SU-DHL-6 (cell line): ENCODE data around the gene ST7L.

Experiments
- H2AFZ ChIP-seq: fragments of 200-600 bp; sonication (generic); 2 replicates; pipeline ENCODE4 v1.6.1; 2014; ENCODE audit warnings: low read depth, mild to moderate bottlenecking, moderate library complexity, mixed read lengths, antibody characterized with exemption, low read length; ENCODE audit not compliant: severe bottlenecking
- H3F3A ChIP-seq: fragments of 200-600 bp; shearing (Covaris generic); 2 replicates; pipeline ENCODE4 v1.6.0; 2016; ENCODE audit warnings: antibody characterized with exemption, mild to moderate bottlenecking; ENCODE audit not compliant: insufficient read depth
- H3K27ac ChIP-seq: fragments of 200-600 bp; sonication (generic); 2 replicates; pipeline ENCODE4 v1.5.1; 2016; ENCODE audit warnings: low read depth, mild to moderate bottlenecking, low read length, moderate library complexity, mixed read lengths
- H3K27me3 ChIP-seq: fragments of 200-600 bp; sonication (generic), shearing (Covaris generic); 2 replicates; pipeline ENCODE4 v1.6.0; 2014; ENCODE audit warnings: mild to moderate bottlenecking, low read length
- H3K36me3 ChIP-seq: fragments of 200-600 bp; sonication (generic); 2 replicates; pipeline ENCODE4 v1.6.1; 2014; ENCODE audit warnings: mild to moderate bottlenecking, low read length, mixed read lengths
- H3K4me2 ChIP-seq: fragments of 300-600, 200-600 bp; shearing (Covaris generic), sonication (generic); 2 replicates; pipeline ENCODE4 v1.6.0; 2014; ENCODE audit warnings: low read length, low read depth, mild to moderate bottlenecking; ENCODE audit not compliant: poor library complexity, severe bottlenecking
- H3K4me3 ChIP-seq: fragments of 200-600 bp; sonication (generic); 2 replicates; pipeline ENCODE4 v1.5.1; 2014; ENCODE audit warnings: antibody characterized with exemption, low read length, mild to moderate bottlenecking, mixed read lengths; ENCODE audit not compliant: insufficient read depth, poor library complexity, severe bottlenecking
- H3K79me2 ChIP-seq: fragments of 200-600 bp; sonication (generic); 2 replicates; pipeline ENCODE4 v1.6.1; 2014; ENCODE audit warnings: mild to moderate bottlenecking, low read length, moderate library complexity; ENCODE audit not compliant: insufficient read depth
- H3K9ac ChIP-seq: fragments of 200-600 bp; sonication (generic); 2 replicates; pipeline ENCODE4 v1.7.0; 2014; ENCODE audit warnings: mild to moderate bottlenecking, low read length
- H3K9me2 ChIP-seq: fragments of 200-600 bp; sonication (generic); replicated peaks from 2 replicates; pipeline ENCODE4 v1.6.1; 2014; ENCODE audit warnings: low read length; ENCODE audit not compliant: insufficient read depth
- H3K9me3 ChIP-seq: fragments of 200-600 bp; sonication (generic); 2 replicates; pipeline ENCODE4 v1.6.1; 2014; ENCODE audit warnings: low read length, mixed read lengths; ENCODE audit not compliant: insufficient read depth
- H4K20me1 ChIP-seq: fragments of 200-600 bp; sonication (generic); 2 replicates; pipeline ENCODE4 v1.6.1; 2014; ENCODE audit warnings: low read depth, mild to moderate bottlenecking, antibody characterized with exemption, low read length, moderate library complexity, mixed read lengths
- CTCF ChIP-seq: fragments of 200-600 bp; sonication (generic); IDR thresholded peaks from one replicate; pipeline ENCODE4 v1.5.1; 2017; ENCODE audit warnings: antibody characterized with exemption, mild to moderate bottlenecking, low read length, moderate library complexity; ENCODE audit not compliant: insufficient read depth, poor library complexity, severe bottlenecking
- EZH2phosphoT487 ChIP-seq: fragments of 200-600 bp; sonication (generic), shearing (Covaris generic); conservative IDR thresholded peaks from 2 replicates; pipeline ENCODE4 v1.6.1; 2018; ENCODE audit warnings: mild to moderate bottlenecking, antibody characterized with exemption, low read length, moderate library complexity, mixed read lengths

The ST7L gene

GRCh38 chr1:112618721-112619517 lies at the start of gene ST7L:
Gene ST7L (minus strand): TSS chr1:112619141. CDS start chr1:112619113, 28 bp downstream.
- no peaks in the 10 kb centered on the region for H3K9me2 ChIP-seq
- peak within 1 kb of the TSS; percentile 97 for H3K27ac ChIP-seq
- H3F3A ChIP-seq, result peaks cover 57% of the 10 kb centered on the region
- peak within 1 kb of the TSS; percentile 99 for H3K4me2 ChIP-seq
- TF ChIP-seq CTCF (no peak), EZH2phosphoT487 (no peak)
- H3K79me2 ChIP-seq, result peaks cover 47% of the 10 kb centered on the region
- 0 out of 2 replicates have a peak, but pooled peaks cover 2% of the 10 kb centered on the region for H3K36me3 ChIP-seq
- H3K4me3 ChIP-seq, result peak within 1 kb of the TSS; percentile 92
- H2AFZ ChIP-seq, result peak within 1 kb of the TSS; percentile 89
- H3K9me3 ChIP-seq, result no peaks in the 10 kb centered on the region
- no peaks in the 10 kb centered on the region for H3K27me3 ChIP-seq
- peak within 1 kb of the TSS; percentile 96 for H3K9ac ChIP-seq
- peaks cover 4% of the 10 kb centered on the region; the same call in 1 of the 2 replicates for H4K20me1 ChIP-seq

GRCh38 chr1:112666946-112667345 lies 48.0 kb upstream of the ST7L start:
- H4K20me1 ChIP-seq, result 0 out of 2 replicates have a peak, but pooled peaks cover 3% of the 10 kb centered on the region
- no peaks in the 10 kb centered on the region for H3K9me2 ChIP-seq
- no peak overlapping the region for H3K27ac ChIP-seq
- H3K4me2 ChIP-seq, result no peak overlapping the region
- H3K9ac ChIP-seq, result no peak overlapping the region
- no peaks in the 10 kb centered on the region for H3K27me3 ChIP-seq
- H3K36me3 ChIP-seq, result peaks cover 44% of the 10 kb centered on the region
- no peaks in the 10 kb centered on the region; the same call in 1 of the 2 replicates for H3K79me2 ChIP-seq
- no peaks in the 10 kb centered on the region for H3K9me3 ChIP-seq
- peaks cover 15% of the 10 kb centered on the region; the same call in 1 of the 2 replicates for H3F3A ChIP-seq
- TF ChIP-seq CTCF (no peak), EZH2phosphoT487 (no peak)
- H2AFZ ChIP-seq, result no peak overlapping the region
- H3K4me3 ChIP-seq, result no peak overlapping the region

GRCh38 chr1:112665857-112666256 lies 46.9 kb upstream of the ST7L start:
- peaks cover 8% of the 10 kb centered on the region; the same call in 1 of the 2 replicates for H3F3A ChIP-seq
- no peak overlapping the region for H3K27ac ChIP-seq
- TF ChIP-seq CTCF, result no peak
- TF ChIP-seq EZH2phosphoT487, result no peak
- H3K36me3 ChIP-seq, result peaks cover 44% of the 10 kb centered on the region
- H4K20me1 ChIP-seq, result 0 out of 2 replicates have a peak, but pooled peaks cover 3% of the 10 kb centered on the region
- no peaks in the 10 kb centered on the region for H3K9me2 ChIP-seq
- H3K79me2 ChIP-seq, result no peaks in the 10 kb centered on the region; the same call in 1 of the 2 replicates
- H2AFZ ChIP-seq, result no peak overlapping the region
- H3K9me3 ChIP-seq, result no peaks in the 10 kb centered on the region
- no peaks in the 10 kb centered on the region for H3K27me3 ChIP-seq
- H3K4me3 ChIP-seq, result no peak overlapping the region
- no peak overlapping the region for H3K9ac ChIP-seq
- no peak overlapping the region for H3K4me2 ChIP-seq
